ENCODE data around the gene CEMIP2. TPM values are rescaled to one million over a fixed set of nuclear protein-coding genes. Genes with fewer than 3 reads are reported as not detected.

The CEMIP2 gene
- total RNA-seq, 1 experiment from 2014 or later, result 40.5 TPM

DNA sequence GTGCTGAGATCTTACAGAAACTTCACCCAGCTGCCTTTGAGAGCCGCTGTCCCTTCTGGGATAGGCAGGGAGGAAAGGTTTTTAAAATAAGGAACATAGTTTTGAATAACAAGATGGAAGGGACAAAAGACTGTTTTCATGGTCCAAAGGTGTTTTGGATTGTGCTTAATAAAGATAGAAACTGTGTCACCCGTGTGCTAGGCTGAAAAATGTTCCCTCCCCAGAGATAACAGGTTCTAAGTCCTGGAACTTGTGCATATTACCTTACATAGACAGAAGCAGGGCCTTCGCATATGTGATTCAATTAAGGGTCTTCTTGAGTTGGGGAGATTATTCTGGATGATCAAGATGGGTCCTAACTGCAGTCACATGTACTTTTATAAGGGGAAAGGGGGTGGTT is 1.9 kb upstream of the CEMIP2 start:
- no peaks in the 10 kb centered on the region; the same call in none of the 2 replicates for H3K27me3 Mint-ChIP-seq (ENCODE audit: low read depth)
- no peaks in the 10 kb centered on the region; the same call in 1 of the 2 replicates for H3K36me3 Mint-ChIP-seq
- DNase-seq (ENCODE audit: low spot score) (no peak), ATAC-seq (no peak)
- H3K9me3 Mint-ChIP-seq, result no peaks in the 10 kb centered on the region
- no peak for TF ChIP-seq ZNF232 (CRISPR knock-in tag; IDR thresholded peaks at IDR 0.05)
- no peak for TF ChIP-seq FOXP1 (CRISPR knock-in tag; IDR thresholded peaks at IDR 0.05; ENCODE audit: borderline replicate concordance)
- TF ChIP-seq JAZF1 (CRISPR knock-in tag; IDR thresholded peaks at IDR 0.05), result no peak
- no peak for TF ChIP-seq ZNF416 (CRISPR knock-in tag; IDR thresholded peaks at IDR 0.05)
- TF ChIP-seq ZNF396 (CRISPR knock-in tag; IDR thresholded peaks at IDR 0.05; ENCODE audit: borderline replicate concordance), result no peak
- no peak for TF ChIP-seq ZMAT4 (CRISPR knock-in tag; IDR thresholded peaks at IDR 0.05)
- no peak for TF ChIP-seq ATF1 (CRISPR knock-in tag; IDR thresholded peaks at IDR 0.05)
- TF ChIP-seq NR1H2 (CRISPR knock-in tag; IDR thresholded peaks at IDR 0.05), result no peak
- TF ChIP-seq, protein P1, sequence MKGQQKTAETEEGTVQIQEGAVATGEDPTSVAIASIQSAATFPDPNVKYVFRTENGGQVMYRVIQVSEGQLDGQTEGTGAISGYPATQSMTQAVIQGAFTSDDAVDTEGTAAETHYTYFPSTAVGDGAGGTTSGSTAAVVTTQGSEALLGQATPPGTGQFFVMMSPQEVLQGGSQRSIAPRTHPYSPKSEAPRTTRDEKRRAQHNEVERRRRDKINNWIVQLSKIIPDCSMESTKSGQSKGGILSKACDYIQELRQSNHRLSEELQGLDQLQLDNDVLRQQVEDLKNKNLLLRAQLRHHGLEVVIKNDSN (CRISPR knock-in tag; IDR thresholded peaks at IDR 0.05), result no peak
- TF ChIP-seq, protein P2, sequence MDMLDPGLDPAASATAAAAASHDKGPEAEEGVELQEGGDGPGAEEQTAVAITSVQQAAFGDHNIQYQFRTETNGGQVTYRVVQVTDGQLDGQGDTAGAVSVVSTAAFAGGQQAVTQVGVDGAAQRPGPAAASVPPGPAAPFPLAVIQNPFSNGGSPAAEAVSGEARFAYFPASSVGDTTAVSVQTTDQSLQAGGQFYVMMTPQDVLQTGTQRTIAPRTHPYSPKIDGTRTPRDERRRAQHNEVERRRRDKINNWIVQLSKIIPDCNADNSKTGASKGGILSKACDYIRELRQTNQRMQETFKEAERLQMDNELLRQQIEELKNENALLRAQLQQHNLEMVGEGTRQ (CRISPR knock-in tag; IDR thresholded peaks at IDR 0.05), result no peak
- ChIA-PET CTCF (interaction anchor here (0.7 to 2.7 kb wide), 10 partner anchors 10 to 283 kb away, joined by 3 to 17 read pairs (median 7); no protein-coding TSS in a partner anchor), POLR2A (no interaction called here)
- no peak overlapping the region for H3K27ac Mint-ChIP-seq
- H3K4me3 Mint-ChIP-seq, result peak overlapping the region; percentile 84
- peaks cover 31% of the 10 kb centered on the region for H3K4me1 Mint-ChIP-seq

DNA sequence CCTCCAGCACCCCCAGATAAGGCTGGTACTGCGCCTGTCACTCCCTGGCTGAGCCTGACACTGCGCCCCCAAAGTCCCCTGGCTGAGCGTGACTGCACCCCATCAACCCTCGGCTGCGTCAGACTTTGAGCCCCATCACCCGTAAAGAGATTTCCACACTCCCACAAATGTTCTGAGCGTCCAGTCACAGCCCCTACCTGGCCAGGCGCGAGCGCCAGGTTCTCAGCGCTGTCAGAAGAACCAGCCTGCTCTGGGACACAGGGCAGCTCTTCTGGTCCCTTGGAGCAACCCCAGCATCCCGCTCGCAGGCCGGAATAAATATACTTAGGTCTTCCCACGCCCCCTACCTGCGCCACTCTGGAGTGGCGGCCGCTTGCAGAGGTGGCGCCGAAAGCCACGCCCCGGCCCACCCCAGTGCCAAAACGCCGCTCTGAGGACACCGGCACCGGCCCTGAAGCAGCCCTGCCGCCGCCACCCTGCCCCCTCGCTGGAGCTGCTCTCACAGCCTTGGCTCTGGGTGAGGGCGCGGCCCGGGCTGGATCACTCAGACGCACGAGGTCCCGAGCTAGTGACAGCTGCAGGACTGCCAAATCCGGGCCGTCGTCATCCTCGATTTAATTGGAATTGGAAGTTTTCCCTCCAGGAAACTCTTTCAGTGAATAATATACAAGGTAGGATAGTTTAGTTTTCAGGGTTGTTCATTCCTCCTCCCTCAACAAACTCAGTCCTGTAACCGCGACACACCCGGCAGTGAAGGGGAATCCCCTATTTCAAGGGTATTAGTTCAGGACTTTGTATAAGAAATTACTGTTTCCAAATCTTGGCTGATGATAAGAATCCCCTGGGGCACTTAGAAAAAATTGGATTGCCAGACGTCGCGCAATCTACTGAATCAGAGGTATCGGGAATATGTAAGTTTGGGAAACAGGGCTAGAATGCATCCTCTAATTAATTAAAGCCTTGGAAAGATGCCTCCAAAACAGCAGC is 1.2 kb upstream of the CEMIP2 start:
- ChIA-PET POLR2A (interaction anchor here (0.6 to 1.5 kb wide), 2 partner anchors 11 to 24 kb away, joined by 3 read pairs; no protein-coding TSS in a partner anchor), CTCF (interaction anchor here (0.6 to 2.7 kb wide), 25 partner anchors 9 to 484 kb away, joined by 3 to 17 read pairs (median 4); no protein-coding TSS in a partner anchor)
- Mint-ChIP-seq H3K27me3 (ENCODE audit: low read depth) (no peaks in the 10 kb centered on the region; the same call in none of the 2 replicates), H3K9me3 (no peaks in the 10 kb centered on the region), H3K27ac (no peak overlapping the region), H3K4me1 (peaks cover 37% of the 10 kb centered on the region), H3K4me3 (peak overlapping the region; percentile 84), H3K36me3 (no peaks in the 10 kb centered on the region; the same call in 1 of the 2 replicates)
- DNase-seq (ENCODE audit: low spot score) (peak; percentile 89), ATAC-seq (peak; percentile 77)
- TF ChIP-seq, protein P3, sequence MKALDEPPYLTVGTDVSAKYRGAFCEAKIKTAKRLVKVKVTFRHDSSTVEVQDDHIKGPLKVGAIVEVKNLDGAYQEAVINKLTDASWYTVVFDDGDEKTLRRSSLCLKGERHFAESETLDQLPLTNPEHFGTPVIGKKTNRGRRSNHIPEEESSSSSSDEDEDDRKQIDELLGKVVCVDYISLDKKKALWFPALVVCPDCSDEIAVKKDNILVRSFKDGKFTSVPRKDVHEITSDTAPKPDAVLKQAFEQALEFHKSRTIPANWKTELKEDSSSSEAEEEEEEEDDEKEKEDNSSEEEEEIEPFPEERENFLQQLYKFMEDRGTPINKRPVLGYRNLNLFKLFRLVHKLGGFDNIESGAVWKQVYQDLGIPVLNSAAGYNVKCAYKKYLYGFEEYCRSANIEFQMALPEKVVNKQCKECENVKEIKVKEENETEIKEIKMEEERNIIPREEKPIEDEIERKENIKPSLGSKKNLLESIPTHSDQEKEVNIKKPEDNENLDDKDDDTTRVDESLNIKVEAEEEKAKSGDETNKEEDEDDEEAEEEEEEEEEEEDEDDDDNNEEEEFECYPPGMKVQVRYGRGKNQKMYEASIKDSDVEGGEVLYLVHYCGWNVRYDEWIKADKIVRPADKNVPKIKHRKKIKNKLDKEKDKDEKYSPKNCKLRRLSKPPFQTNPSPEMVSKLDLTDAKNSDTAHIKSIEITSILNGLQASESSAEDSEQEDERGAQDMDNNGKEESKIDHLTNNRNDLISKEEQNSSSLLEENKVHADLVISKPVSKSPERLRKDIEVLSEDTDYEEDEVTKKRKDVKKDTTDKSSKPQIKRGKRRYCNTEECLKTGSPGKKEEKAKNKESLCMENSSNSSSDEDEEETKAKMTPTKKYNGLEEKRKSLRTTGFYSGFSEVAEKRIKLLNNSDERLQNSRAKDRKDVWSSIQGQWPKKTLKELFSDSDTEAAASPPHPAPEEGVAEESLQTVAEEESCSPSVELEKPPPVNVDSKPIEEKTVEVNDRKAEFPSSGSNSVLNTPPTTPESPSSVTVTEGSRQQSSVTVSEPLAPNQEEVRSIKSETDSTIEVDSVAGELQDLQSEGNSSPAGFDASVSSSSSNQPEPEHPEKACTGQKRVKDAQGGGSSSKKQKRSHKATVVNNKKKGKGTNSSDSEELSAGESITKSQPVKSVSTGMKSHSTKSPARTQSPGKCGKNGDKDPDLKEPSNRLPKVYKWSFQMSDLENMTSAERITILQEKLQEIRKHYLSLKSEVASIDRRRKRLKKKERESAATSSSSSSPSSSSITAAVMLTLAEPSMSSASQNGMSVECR (CRISPR knock-in tag; IDR thresholded peaks at IDR 0.05; ENCODE audit: borderline replicate concordance), result no peak
- TF ChIP-seq CREM (CRISPR knock-in tag; IDR thresholded peaks at IDR 0.05) (no peak), RORB (CRISPR knock-in tag; IDR thresholded peaks at IDR 0.05) (no peak), JUN (CRISPR knock-in tag; IDR thresholded peaks at IDR 0.05) (no peak), ETV6 (CRISPR knock-in tag; IDR thresholded peaks at IDR 0.05) (no peak), FOXJ3 (CRISPR knock-in tag; IDR thresholded peaks at IDR 0.05; ENCODE audit: borderline replicate concordance) (no peak)
- TF ChIP-seq, protein P4, sequence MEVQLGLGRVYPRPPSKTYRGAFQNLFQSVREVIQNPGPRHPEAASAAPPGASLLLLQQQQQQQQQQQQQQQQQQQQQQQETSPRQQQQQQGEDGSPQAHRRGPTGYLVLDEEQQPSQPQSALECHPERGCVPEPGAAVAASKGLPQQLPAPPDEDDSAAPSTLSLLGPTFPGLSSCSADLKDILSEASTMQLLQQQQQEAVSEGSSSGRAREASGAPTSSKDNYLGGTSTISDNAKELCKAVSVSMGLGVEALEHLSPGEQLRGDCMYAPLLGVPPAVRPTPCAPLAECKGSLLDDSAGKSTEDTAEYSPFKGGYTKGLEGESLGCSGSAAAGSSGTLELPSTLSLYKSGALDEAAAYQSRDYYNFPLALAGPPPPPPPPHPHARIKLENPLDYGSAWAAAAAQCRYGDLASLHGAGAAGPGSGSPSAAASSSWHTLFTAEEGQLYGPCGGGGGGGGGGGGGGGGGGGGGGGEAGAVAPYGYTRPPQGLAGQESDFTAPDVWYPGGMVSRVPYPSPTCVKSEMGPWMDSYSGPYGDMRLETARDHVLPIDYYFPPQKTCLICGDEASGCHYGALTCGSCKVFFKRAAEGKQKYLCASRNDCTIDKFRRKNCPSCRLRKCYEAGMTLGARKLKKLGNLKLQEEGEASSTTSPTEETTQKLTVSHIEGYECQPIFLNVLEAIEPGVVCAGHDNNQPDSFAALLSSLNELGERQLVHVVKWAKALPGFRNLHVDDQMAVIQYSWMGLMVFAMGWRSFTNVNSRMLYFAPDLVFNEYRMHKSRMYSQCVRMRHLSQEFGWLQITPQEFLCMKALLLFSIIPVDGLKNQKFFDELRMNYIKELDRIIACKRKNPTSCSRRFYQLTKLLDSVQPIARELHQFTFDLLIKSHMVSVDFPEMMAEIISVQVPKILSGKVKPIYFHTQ (CRISPR knock-in tag; IDR thresholded peaks at IDR 0.05), result no peak
- TF ChIP-seq, protein P5, sequence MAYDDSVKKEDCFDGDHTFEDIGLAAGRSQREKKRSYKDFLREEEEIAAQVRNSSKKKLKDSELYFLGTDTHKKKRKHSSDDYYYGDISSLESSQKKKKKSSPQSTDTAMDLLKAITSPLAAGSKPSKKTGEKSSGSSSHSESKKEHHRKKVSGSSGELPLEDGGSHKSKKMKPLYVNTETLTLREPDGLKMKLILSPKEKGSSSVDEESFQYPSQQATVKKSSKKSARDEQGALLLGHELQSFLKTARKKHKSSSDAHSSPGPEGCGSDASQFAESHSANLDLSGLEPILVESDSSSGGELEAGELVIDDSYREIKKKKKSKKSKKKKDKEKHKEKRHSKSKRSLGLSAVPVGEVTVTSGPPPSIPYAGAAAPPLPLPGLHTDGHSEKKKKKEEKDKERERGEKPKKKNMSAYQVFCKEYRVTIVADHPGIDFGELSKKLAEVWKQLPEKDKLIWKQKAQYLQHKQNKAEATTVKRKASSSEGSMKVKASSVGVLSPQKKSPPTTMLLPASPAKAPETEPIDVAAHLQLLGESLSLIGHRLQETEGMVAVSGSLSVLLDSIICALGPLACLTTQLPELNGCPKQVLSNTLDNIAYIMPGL (CRISPR knock-in tag; IDR thresholded peaks at IDR 0.05), result peak; percentile 72
